ENCODE data around the gene VANGL1.

Gene VANGL1

DNA sequence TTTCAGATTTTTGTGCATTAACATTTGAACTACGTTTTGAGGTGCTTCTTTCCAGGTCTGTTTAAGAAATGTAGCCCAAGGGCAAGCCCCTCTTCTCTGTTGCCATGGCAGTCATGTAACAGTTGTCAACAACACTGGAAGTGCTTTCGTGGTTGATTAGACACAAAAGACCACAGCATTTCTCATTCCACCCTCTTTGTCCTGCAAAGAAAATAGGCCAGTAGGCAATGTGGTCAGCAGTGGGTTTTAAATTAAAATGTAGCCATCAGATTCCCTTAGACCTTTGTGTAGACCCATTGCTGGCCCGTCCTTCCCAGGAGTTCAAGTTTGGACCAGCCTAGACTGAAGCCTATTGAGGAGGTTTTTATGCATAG is 35.4 kb downstream of the VANGL1 start:
- no peak overlapping the region for H3K4me3 ChIP-seq
- no peaks in the 10 kb centered on the region for H3K36me3 ChIP-seq (ENCODE audit: insufficient read depth, low read length)
- no peak overlapping the region for H3K27ac ChIP-seq
- no peaks in the 10 kb centered on the region for H3K9me3 ChIP-seq (ENCODE audit: low read depth, low read length)
- DNase-seq (ENCODE audit: low read depth, low spot score), result no peak
- H3K9ac ChIP-seq (ENCODE audit: insufficient read length), result no peak overlapping the region
- TF ChIP-seq POLR2AphosphoS5 (IDR thresholded peaks at IDR 0.05; ENCODE audit: borderline replicate concordance, low read depth, low read length) (no peak), FOXP2 (optimal IDR thresholded peaks at IDR 0.05; ENCODE audit: control extremely low read depth, extremely low read length, insufficient read depth) (no peak), EZH2 (IDR thresholded peaks at IDR 0.05) (no peak)

DNA sequence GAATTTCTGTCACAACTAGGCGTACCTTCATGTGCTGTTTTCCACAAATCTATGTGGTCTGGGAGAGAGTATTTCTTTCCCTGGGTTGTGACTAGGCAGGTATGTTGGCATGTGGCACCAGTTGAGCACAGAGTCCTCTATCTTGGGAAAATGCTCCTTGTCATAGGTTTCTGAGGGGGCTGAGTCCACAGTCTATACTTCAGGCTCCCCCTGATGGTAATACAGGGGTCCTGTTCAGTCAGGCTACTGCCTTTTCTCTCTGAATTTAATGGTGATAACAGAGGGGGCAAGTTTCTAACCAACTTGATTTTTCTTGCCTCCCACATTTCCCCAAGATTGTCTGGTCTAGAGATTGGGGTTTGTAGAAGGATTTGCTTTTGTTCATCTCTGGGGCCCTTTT is 35.8 kb downstream of the VANGL1 start:
- no peaks in the 10 kb centered on the region for H3K36me3 ChIP-seq (ENCODE audit: insufficient read depth, low read length)
- H3K4me3 ChIP-seq, result no peak overlapping the region
- H3K27ac ChIP-seq, result no peak overlapping the region
- TF ChIP-seq EZH2 (IDR thresholded peaks at IDR 0.05) (no peak), FOXP2 (optimal IDR thresholded peaks at IDR 0.05; ENCODE audit: control extremely low read depth, extremely low read length, insufficient read depth) (no peak), POLR2AphosphoS5 (IDR thresholded peaks at IDR 0.05; ENCODE audit: borderline replicate concordance, low read depth, low read length) (no peak)
- no peak for DNase-seq (ENCODE audit: low read depth, low spot score)
- no peaks in the 10 kb centered on the region for H3K9me3 ChIP-seq (ENCODE audit: low read depth, low read length)
- no peak overlapping the region for H3K9ac ChIP-seq (ENCODE audit: insufficient read length)

DNA sequence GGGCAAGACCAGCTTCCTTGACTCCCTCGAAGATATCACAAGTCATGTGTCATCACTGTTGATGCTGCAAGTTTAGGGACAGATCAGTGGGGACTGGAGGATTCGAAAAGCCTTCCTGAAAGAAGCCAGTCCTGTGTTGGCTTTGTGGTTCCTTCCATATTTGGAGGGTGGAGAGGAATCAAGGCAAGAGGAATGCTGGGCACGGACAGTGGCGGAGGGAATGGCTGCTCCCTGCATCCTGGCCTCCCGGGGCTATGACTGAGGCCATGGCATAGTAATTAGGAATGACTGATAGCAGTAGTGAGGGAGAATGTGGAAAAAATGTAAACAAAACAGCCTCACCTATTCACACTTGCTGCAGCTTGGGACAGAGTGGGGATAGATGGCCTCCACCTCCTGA is 36.4 kb downstream of the VANGL1 start:
- H3K9ac ChIP-seq (ENCODE audit: insufficient read length), result no peak overlapping the region
- no peak for TF ChIP-seq POLR2AphosphoS5 (IDR thresholded peaks at IDR 0.05; ENCODE audit: borderline replicate concordance, low read depth, low read length)
- no peak for TF ChIP-seq FOXP2 (optimal IDR thresholded peaks at IDR 0.05; ENCODE audit: control extremely low read depth, extremely low read length, insufficient read depth)
- no peak for TF ChIP-seq EZH2 (IDR thresholded peaks at IDR 0.05)
- no peak overlapping the region for H3K27ac ChIP-seq
- H3K36me3 ChIP-seq (ENCODE audit: insufficient read depth, low read length), result no peaks in the 10 kb centered on the region
- no peaks in the 10 kb centered on the region for H3K9me3 ChIP-seq (ENCODE audit: low read depth, low read length)
- no peak for DNase-seq (ENCODE audit: low read depth, low spot score)
- H3K4me3 ChIP-seq, result no peak overlapping the region

DNA sequence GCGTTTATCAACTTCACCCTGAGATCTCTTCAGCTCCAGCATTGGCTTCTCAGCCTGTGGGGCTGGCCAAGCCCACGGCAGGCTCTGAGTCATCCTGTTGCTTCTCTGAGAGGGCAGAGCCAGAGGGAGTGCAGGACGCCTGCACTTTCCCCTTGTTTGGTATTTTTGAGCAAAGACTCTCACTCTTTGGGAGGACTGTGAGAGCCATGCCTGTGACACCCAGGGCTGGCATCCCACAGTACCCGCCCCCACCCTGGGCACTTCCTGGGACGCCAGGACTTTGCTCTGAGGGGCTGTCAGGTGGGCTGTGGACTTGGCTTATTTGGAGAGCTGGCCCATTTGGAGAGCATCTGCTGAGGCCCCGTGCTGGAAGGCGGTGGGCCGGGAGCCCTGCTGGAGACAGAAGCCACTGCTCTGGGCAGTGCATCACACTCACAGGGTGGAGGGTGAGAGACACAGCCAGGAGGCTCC is 37.4 kb downstream of the VANGL1 start:
- Histone ChIP-seq H3K9ac (ENCODE audit: insufficient read length) (no peak overlapping the region), H3K9me3 (ENCODE audit: low read depth, low read length) (no peaks in the 10 kb centered on the region), H3K4me3 (no peak overlapping the region), H3K27ac (no peak overlapping the region), H3K36me3 (ENCODE audit: insufficient read depth, low read length) (no peaks in the 10 kb centered on the region; the same call in 1 of the 2 replicates)
- TF ChIP-seq FOXP2 (optimal IDR thresholded peaks at IDR 0.05; ENCODE audit: control extremely low read depth, extremely low read length, insufficient read depth) (no peak), POLR2AphosphoS5 (IDR thresholded peaks at IDR 0.05; ENCODE audit: borderline replicate concordance, low read depth, low read length) (no peak), EZH2 (IDR thresholded peaks at IDR 0.05) (no peak)
- DNase-seq (ENCODE audit: low read depth, low spot score), result no peak

DNA sequence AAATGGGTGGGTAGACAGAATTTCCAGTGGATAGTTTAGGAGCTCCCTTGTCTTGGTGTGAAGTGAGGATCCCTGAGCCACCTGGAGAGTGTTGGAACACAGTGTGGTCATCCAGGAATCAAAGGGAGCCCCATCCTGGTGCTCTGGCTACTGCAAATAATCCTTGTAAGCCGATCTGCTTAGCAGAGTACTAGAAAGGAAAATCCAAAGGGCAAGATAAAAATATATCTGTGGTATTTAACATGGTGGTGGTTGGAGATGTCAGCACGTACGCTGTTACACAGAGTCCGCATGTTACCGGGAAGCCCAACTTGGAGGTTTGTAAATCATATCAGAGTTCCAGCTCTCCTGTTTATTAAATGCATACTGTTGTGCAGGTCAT is 39.0 kb downstream of the VANGL1 start:
- Histone ChIP-seq H3K36me3 (ENCODE audit: insufficient read depth, low read length) (peaks cover 5% of the 10 kb centered on the region; the same call in 1 of the 2 replicates), H3K4me3 (no peak overlapping the region), H3K9me3 (ENCODE audit: low read depth, low read length) (no peaks in the 10 kb centered on the region), H3K9ac (ENCODE audit: insufficient read length) (no peak overlapping the region), H3K27ac (no peak overlapping the region)
- no peak for DNase-seq (ENCODE audit: low read depth, low spot score)
- no peak for TF ChIP-seq EZH2 (IDR thresholded peaks at IDR 0.05)
- TF ChIP-seq FOXP2 (optimal IDR thresholded peaks at IDR 0.05; ENCODE audit: control extremely low read depth, extremely low read length, insufficient read depth), result no peak
- TF ChIP-seq POLR2AphosphoS5 (IDR thresholded peaks at IDR 0.05; ENCODE audit: borderline replicate concordance, low read depth, low read length), result no peak

DNA sequence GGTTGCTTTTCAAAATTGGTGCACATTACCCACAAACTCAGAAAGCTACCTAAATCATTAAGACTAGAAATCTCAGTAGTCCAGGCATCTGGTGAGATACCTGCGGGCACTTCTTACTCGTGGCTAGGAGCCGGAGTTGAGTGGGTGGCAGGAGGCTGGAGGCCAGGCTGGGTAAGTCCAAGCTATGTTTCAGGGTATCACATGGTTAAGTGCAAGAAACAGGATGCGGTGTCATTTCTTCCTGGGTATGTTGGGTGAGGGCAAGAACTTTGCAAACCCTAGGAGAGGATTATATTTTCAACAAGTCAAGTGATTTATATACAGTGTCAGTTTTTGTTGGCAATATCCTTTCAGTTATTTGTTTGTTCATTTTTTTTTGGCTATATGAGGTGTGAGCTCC is 41.0 kb downstream of the VANGL1 start:
- Histone ChIP-seq H3K27ac (no peak overlapping the region), H3K9me3 (ENCODE audit: low read depth, low read length) (no peaks in the 10 kb centered on the region), H3K9ac (ENCODE audit: insufficient read length) (no peak overlapping the region), H3K4me3 (no peak overlapping the region), H3K36me3 (ENCODE audit: insufficient read depth, low read length) (peaks cover 8% of the 10 kb centered on the region; the same call in 1 of the 2 replicates)
- no peak for TF ChIP-seq FOXP2 (optimal IDR thresholded peaks at IDR 0.05; ENCODE audit: control extremely low read depth, extremely low read length, insufficient read depth)
- no peak for TF ChIP-seq EZH2 (IDR thresholded peaks at IDR 0.05)
- TF ChIP-seq POLR2AphosphoS5 (IDR thresholded peaks at IDR 0.05; ENCODE audit: borderline replicate concordance, low read depth, low read length), result no peak
- DNase-seq (ENCODE audit: low read depth, low spot score), result no peak

DNA sequence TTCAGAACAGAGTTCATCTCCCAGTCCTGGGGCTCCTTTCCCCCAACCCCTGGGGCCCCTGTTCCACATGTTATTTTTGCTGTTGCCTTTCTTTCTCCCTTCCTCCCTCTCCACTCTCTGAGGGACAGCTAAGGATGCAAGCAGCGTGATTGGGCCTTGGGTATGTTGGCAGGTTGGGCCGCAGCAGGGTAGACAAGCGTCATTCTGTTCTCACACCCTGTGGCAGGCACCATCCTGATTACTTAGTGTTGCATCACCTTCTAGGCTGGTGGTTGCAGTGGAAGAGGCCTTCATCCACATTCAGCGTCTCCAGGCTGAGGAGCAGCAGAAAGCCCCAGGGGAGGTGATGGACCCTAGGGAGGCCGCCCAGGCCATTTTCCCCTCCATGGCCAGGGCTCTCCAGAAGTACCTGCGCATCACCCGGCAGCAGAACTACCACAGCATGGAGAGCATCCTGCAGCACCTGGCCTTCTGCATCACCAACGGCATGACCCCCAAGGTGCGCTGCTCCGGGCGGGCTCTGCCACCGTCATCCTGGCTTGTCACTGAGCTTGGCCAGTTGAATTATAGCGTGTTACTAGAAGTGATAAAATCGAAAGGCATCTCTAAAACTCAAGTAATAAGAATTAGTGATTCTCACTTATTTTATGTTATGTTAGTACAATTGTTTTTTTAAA is 43.4 kb downstream of the VANGL1 start:
- no peak overlapping the region for H3K4me3 ChIP-seq
- no peak for DNase-seq (ENCODE audit: low read depth, low spot score)
- H3K9ac ChIP-seq (ENCODE audit: insufficient read length), result no peak overlapping the region
- H3K9me3 ChIP-seq (ENCODE audit: low read depth, low read length), result no peaks in the 10 kb centered on the region
- H3K27ac ChIP-seq, result no peak overlapping the region
- TF ChIP-seq FOXP2 (optimal IDR thresholded peaks at IDR 0.05; ENCODE audit: control extremely low read depth, extremely low read length, insufficient read depth), result no peak
- no peak for TF ChIP-seq EZH2 (IDR thresholded peaks at IDR 0.05)
- TF ChIP-seq POLR2AphosphoS5 (IDR thresholded peaks at IDR 0.05; ENCODE audit: borderline replicate concordance, low read depth, low read length), result no peak
- H3K36me3 ChIP-seq (ENCODE audit: insufficient read depth, low read length), result peaks cover 8% of the 10 kb centered on the region; the same call in 1 of the 2 replicates

DNA sequence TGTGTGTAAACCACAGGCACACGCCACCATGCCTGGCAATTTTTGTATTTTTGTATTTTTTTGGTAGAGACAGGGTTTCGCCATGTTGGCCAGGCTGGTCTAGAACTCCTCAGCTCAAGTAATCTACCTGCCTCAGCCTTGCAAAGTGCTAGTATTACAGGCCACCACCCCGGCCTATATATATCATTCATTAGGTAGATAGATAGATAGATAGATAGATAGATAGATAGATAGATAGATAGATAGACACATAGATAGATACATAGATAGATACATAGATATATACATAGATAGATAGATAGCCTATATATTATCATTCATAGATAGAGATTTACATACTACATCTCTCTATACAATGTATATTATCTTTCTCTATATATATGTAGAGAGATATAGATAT is 46.0 kb downstream of the VANGL1 start:
- H3K9ac ChIP-seq (ENCODE audit: insufficient read length), result no peak overlapping the region
- no peak for TF ChIP-seq EZH2 (IDR thresholded peaks at IDR 0.05)
- no peak for TF ChIP-seq FOXP2 (optimal IDR thresholded peaks at IDR 0.05; ENCODE audit: control extremely low read depth, extremely low read length, insufficient read depth)
- TF ChIP-seq POLR2AphosphoS5 (IDR thresholded peaks at IDR 0.05; ENCODE audit: borderline replicate concordance, low read depth, low read length), result no peak
- H3K4me3 ChIP-seq, result no peak overlapping the region
- DNase-seq (ENCODE audit: low read depth, low spot score), result no peak
- no peaks in the 10 kb centered on the region for H3K9me3 ChIP-seq (ENCODE audit: low read depth, low read length)
- H3K36me3 ChIP-seq (ENCODE audit: insufficient read depth, low read length), result peaks cover 12% of the 10 kb centered on the region; the same call in 1 of the 2 replicates
- H3K27ac ChIP-seq, result no peak overlapping the region

DNA sequence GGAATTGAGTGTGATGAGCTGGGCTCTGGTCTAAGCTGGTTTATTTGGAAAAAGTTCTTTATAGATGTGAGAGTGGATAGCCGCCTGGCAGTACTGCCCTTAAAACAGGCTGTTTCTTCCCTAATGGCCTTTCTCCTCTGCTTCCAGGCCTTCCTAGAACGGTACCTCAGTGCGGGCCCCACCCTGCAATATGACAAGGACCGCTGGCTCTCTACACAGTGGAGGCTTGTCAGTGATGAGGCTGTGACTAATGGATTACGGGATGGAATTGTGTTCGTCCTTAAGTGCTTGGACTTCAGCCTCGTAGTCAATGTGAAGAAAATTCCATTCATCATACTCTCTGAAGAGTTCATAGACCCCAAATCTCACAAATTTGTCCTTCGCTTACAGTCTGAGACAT is 49.2 kb downstream of the VANGL1 start:
- Histone ChIP-seq H3K9me3 (ENCODE audit: low read depth, low read length) (no peaks in the 10 kb centered on the region), H3K9ac (ENCODE audit: insufficient read length) (no peak overlapping the region), H3K27ac (no peak overlapping the region), H3K4me3 (no peak overlapping the region), H3K36me3 (ENCODE audit: insufficient read depth, low read length) (peaks cover 5% of the 10 kb centered on the region; the same call in 1 of the 2 replicates)
- no peak for DNase-seq (ENCODE audit: low read depth, low spot score)
- TF ChIP-seq POLR2AphosphoS5 (IDR thresholded peaks at IDR 0.05; ENCODE audit: borderline replicate concordance, low read depth, low read length) (no peak), FOXP2 (optimal IDR thresholded peaks at IDR 0.05; ENCODE audit: control extremely low read depth, extremely low read length, insufficient read depth) (no peak), EZH2 (IDR thresholded peaks at IDR 0.05) (no peak)
